Measurements from ENCODE around the gene ATXN7L3. TPM values are rescaled to one million over a fixed set of nuclear protein-coding genes. Genes with fewer than 3 reads are reported as not detected.

ATXN7L3 gene
- total RNA-seq, 5 donors from 2014 or later (not counting 1 experiment from before 2014, with no cell fraction given) = 101 to 130 (median 125) TPM

- DNase-seq = no peak
- ChIA-PET CTCF (interaction anchor here in 1 of 2 donors (0.6 kb wide), 1 partner anchor 14 kb away, joined by 3 read pairs; no protein-coding TSS in a partner anchor), POLR2A (no interaction called here)
- Histone ChIP-seq H3K27ac (ENCODE audit: low read length) (no peak overlapping the region), H3K27me3 (replicated peaks in 1 of 2; ENCODE audit: control insufficient read depth in 2 of 2, extremely low read depth in 1 of 2, insufficient read depth in 2 of 2, low read length in 1 of 2) (no peaks in the 10 kb centered on the region), H3K4me1 (ENCODE audit: control insufficient read depth in 1 of 2, extremely low read depth in 1 of 2, insufficient read depth in 2 of 2, low read length in 2 of 2) (no peaks in the 10 kb centered on the region), H3K4me3 (ENCODE audit: control insufficient read depth in 1 of 2, extremely low read depth in 1 of 2, low read length in 1 of 2) (no peak overlapping the region), H3K36me3 (ENCODE audit: control insufficient read depth in 2 of 2, extremely low read depth in 1 of 2, insufficient read depth in 1 of 2, low read length in 1 of 2) (peaks cover 12 to 17% of the 10 kb centered on the region in 2 donors), H3K9me3 (no peaks in the 10 kb centered on the region)
- no peaks in the 10 kb centered on the region for H3K27me3 Mint-ChIP-seq
- peak overlapping the region in 1 of 2 donors; percentile 27 for H3K27ac Mint-ChIP-seq
- H3K9me3 Mint-ChIP-seq = no peaks in the 10 kb centered on the region
- no peak for ATAC-seq (replicated peaks in 1 of 4)
- 99% methylated on average over 48 of the region's 54 CpGs for WGBS (ENCODE audit: insufficient coverage)
- peaks cover 17% of the 10 kb centered on the region for H3K36me3 Mint-ChIP-seq
- H3K4me1 Mint-ChIP-seq = peaks cover 0 to 7% (median 3%) of the 10 kb centered on the region in 3 donors
- no peak overlapping the region for H3K4me3 Mint-ChIP-seq
These were observed 22.8 kb downstream of the ATXN7L3 start for GRCh38 chr17:44176671-44177501.

DNA sequence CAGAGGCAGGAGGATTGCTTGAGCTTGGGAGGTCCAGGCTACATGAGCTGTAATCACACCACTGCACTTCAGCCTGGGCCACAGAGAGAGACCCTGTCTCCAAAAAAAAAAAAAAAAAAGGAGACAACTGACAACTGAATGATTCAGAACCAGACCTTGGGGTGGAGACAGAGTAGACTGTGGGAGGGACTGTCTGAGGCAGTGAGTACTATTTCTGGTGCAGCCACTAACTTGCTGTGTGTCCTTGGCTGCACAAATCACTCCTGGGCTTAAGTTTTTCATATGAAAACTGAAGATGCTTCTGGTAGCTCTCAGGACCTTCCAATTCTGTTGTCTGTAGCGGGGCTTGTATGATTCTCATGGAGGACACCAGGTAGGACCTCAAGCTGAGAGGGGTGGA, 23.4 kb downstream of the ATXN7L3 start:
- H3K27ac Mint-ChIP-seq = peak overlapping the region in 1 of 2 donors; percentile 27
- DNase-seq = no peak
- H3K27ac ChIP-seq (ENCODE audit: low read length) = no peak overlapping the region
- ChIA-PET CTCF (interaction anchor here in 1 of 2 donors (0.6 to 0.7 kb wide), 2 partner anchors 13 to 1665 kb away, joined by 3 to 5 read pairs; no protein-coding TSS in a partner anchor), POLR2A (no interaction called here)
- no peak overlapping the region for H3K4me3 Mint-ChIP-seq
- peaks cover 13% of the 10 kb centered on the region for H3K36me3 Mint-ChIP-seq
- no peaks in the 10 kb centered on the region for H3K27me3 Mint-ChIP-seq
- no peaks in the 10 kb centered on the region for H3K9me3 ChIP-seq
- H3K4me3 ChIP-seq (ENCODE audit: control insufficient read depth in 1 of 2, extremely low read depth in 1 of 2, low read length in 1 of 2) = no peak overlapping the region
- no peaks in the 10 kb centered on the region for H3K9me3 Mint-ChIP-seq
- no peaks in the 10 kb centered on the region for H3K4me1 ChIP-seq (ENCODE audit: control insufficient read depth in 1 of 2, extremely low read depth in 1 of 2, insufficient read depth in 2 of 2, low read length in 2 of 2)
- WGBS (ENCODE audit: insufficient coverage) = 100% methylated on average over 1 of the region's 1 CpG
- no peaks in the 10 kb centered on the region for H3K27me3 ChIP-seq (replicated peaks in 1 of 2; ENCODE audit: control insufficient read depth in 2 of 2, extremely low read depth in 1 of 2, insufficient read depth in 2 of 2, low read length in 1 of 2)
- H3K36me3 ChIP-seq (ENCODE audit: control insufficient read depth in 2 of 2, extremely low read depth in 1 of 2, insufficient read depth in 1 of 2, low read length in 1 of 2) = peaks cover 12 to 13% of the 10 kb centered on the region in 2 donors
- peaks cover 0 to 4% (median 0%) of the 10 kb centered on the region in 3 donors for H3K4me1 Mint-ChIP-seq
- no peak for ATAC-seq (replicated peaks in 1 of 4)

DNA sequence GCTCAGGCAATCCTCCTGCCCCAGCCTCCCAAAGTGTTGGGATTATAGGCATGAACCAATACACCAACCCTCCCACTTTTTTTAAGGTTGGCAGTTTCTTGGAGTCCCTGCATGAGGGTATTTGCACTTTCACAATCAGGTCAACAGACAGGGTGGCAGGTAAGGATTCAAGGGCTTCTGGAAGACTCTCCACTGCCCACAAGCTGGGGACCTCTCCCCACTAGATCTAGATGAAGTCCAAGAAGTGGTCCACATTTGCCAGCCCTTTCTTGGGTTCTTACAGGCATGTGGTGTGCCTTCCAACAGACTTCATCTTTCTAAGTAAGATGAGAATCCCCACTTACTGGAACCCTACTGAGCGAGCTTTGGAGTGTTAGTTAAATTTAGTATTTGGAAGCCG, 25.3 kb downstream of the ATXN7L3 start:
- CTCF ChIA-PET = no interaction called here
- POLR2A ChIA-PET = no interaction called here
- Histone ChIP-seq H3K36me3 (ENCODE audit: control insufficient read depth in 2 of 2, extremely low read depth in 1 of 2, insufficient read depth in 1 of 2, low read length in 1 of 2) (peaks cover 12 to 13% of the 10 kb centered on the region in 2 donors), H3K27ac (ENCODE audit: low read length) (no peak overlapping the region), H3K4me3 (ENCODE audit: control insufficient read depth in 1 of 2, extremely low read depth in 1 of 2, low read length in 1 of 2) (no peak overlapping the region), H3K4me1 (ENCODE audit: control insufficient read depth in 1 of 2, extremely low read depth in 1 of 2, insufficient read depth in 2 of 2, low read length in 2 of 2) (peaks cover 0 to 3% of the 10 kb centered on the region in 2 experiments), H3K9me3 (no peaks in the 10 kb centered on the region), H3K27me3 (replicated peaks in 1 of 2; ENCODE audit: control insufficient read depth in 2 of 2, extremely low read depth in 1 of 2, insufficient read depth in 2 of 2, low read length in 1 of 2) (no peaks in the 10 kb centered on the region)
- peaks cover 0 to 6% (median 0%) of the 10 kb centered on the region in 3 donors for H3K4me1 Mint-ChIP-seq
- no peaks in the 10 kb centered on the region for H3K9me3 Mint-ChIP-seq
- WGBS (ENCODE audit: insufficient coverage) = no CpG with 5 or more reads among the region's 2 CpGs
- H3K27me3 Mint-ChIP-seq = no peaks in the 10 kb centered on the region
- DNase-seq = no peak
- no peak for ATAC-seq (replicated peaks in 1 of 4)
- H3K4me3 Mint-ChIP-seq = no peak overlapping the region
- H3K27ac Mint-ChIP-seq = no peak overlapping the region
- H3K36me3 Mint-ChIP-seq = peaks cover 13% of the 10 kb centered on the region

DNA sequence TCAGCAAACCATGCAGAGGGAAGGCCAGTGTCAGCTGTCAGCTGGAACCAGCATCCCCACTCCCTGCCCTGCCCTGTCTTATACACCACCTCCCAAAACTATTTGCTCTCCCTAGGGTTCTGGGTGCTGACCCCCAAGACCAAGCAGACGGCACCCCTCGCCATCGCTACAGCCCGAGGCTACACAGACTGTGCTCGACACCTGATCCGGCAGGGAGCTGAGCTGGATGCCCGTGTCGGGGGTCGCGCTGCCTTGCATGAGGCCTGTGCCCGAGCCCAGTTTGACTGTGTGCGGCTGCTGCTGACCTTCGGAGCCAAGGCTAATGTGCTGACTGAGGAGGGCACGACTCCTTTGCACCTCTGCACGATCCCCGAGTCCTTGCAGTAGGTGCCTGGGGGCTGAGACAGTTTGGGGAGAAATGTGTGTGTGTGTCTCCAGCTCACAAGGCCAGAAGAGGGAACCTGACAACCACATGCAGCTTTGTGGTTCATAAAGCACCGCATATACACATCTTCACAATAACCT, 27.7 kb downstream of the ATXN7L3 start:
- H3K27ac Mint-ChIP-seq = no peak overlapping the region
- Histone ChIP-seq H3K27ac (ENCODE audit: low read length) (no peak overlapping the region), H3K9me3 (no peaks in the 10 kb centered on the region), H3K4me1 (ENCODE audit: control insufficient read depth in 1 of 2, extremely low read depth in 1 of 2, insufficient read depth in 2 of 2, low read length in 2 of 2) (peaks cover 0 to 12% of the 10 kb centered on the region in 2 experiments), H3K27me3 (replicated peaks in 1 of 2; ENCODE audit: control insufficient read depth in 2 of 2, extremely low read depth in 1 of 2, insufficient read depth in 2 of 2, low read length in 1 of 2) (no peaks in the 10 kb centered on the region), H3K36me3 (ENCODE audit: control insufficient read depth in 2 of 2, extremely low read depth in 1 of 2, insufficient read depth in 1 of 2, low read length in 1 of 2) (peaks cover 5 to 7% of the 10 kb centered on the region in 2 donors), H3K4me3 (ENCODE audit: control insufficient read depth in 1 of 2, extremely low read depth in 1 of 2, low read length in 1 of 2) (no peak overlapping the region)
- POLR2A ChIA-PET = interaction anchor here in 1 of 2 donors (0.6 kb wide), 1 partner anchor 114 kb away, joined by 4 read pairs; no protein-coding TSS in a partner anchor
- CTCF ChIA-PET = interaction anchor here (0.5 to 0.8 kb wide), 5 partner anchors 31 to 1543 kb away, joined by 3 to 7 read pairs (median 5); no protein-coding TSS in a partner anchor
- ATAC-seq (replicated peaks in 1 of 4) (no peak), DNase-seq (no peak)
- H3K4me3 Mint-ChIP-seq = no peak overlapping the region
- H3K36me3 Mint-ChIP-seq = peaks cover 9% of the 10 kb centered on the region
- 96% methylated on average over 15 of the region's 17 CpGs for whole genome bisulfite sequencing (ENCODE audit: insufficient coverage)
- H3K27me3 Mint-ChIP-seq = no peaks in the 10 kb centered on the region
- peaks cover 9 to 15% (median 13%) of the 10 kb centered on the region in 3 donors for H3K4me1 Mint-ChIP-seq
- no peaks in the 10 kb centered on the region for H3K9me3 Mint-ChIP-seq

- Histone ChIP-seq H3K27ac (ENCODE audit: low read length) (no peak within 1 kb of the TSS), H3K9me3 (no peaks in the 10 kb centered on the region), H3K36me3 (ENCODE audit: control insufficient read depth in 2 of 2, extremely low read depth in 1 of 2, insufficient read depth in 1 of 2, low read length in 1 of 2) (peaks cover 0 to 4% of the 10 kb centered on the region in 2 donors), H3K4me3 (ENCODE audit: control insufficient read depth in 1 of 2, extremely low read depth in 1 of 2, low read length in 1 of 2) (no peak within 1 kb of the TSS), H3K4me1 (ENCODE audit: control insufficient read depth in 1 of 2, extremely low read depth in 1 of 2, insufficient read depth in 2 of 2, low read length in 2 of 2) (peaks cover 0 to 12% of the 10 kb centered on the region in 2 experiments), H3K27me3 (replicated peaks in 1 of 2; ENCODE audit: control insufficient read depth in 2 of 2, extremely low read depth in 1 of 2, insufficient read depth in 2 of 2, low read length in 1 of 2) (no peaks in the 10 kb centered on the region)
- Mint-ChIP-seq H3K36me3 (peaks cover 3% of the 10 kb centered on the region), H3K27me3 (no peaks in the 10 kb centered on the region), H3K27ac (peak within 1 kb of the TSS in 1 of 2 donors; percentile 66), H3K4me1 (peaks cover 9 to 15% (median 13%) of the 10 kb centered on the region in 3 donors), H3K9me3 (no peaks in the 10 kb centered on the region), H3K4me3 (no peak within 1 kb of the TSS)
- 65% methylated on average over 9 of the region's 21 CpGs for whole genome bisulfite sequencing (ENCODE audit: insufficient coverage)
- ATAC-seq (replicated peaks in 1 of 4) (no peak), DNase-seq (no peak)
- CTCF ChIA-PET = interaction anchor here (0.7 kb wide), 2 partner anchors 98 to 162 kb away, joined by 3 to 4 read pairs; no protein-coding TSS in a partner anchor
- POLR2A ChIA-PET = no interaction called here
These were observed 29.0 kb downstream of the ATXN7L3 start, which contains the start of gene ASB16 for GRCh38 chr17:44170499-44171201. ASB16 (plus strand) TSS chr17:44170704; CDS start chr17:44170790, 86 bp downstream.

GRCh38 chr17:44170135-44170498, 29.6 kb downstream of the ATXN7L3 start:
- Histone ChIP-seq H3K4me3 (ENCODE audit: control insufficient read depth in 1 of 2, extremely low read depth in 1 of 2, low read length in 1 of 2) (no peak overlapping the region), H3K27me3 (replicated peaks in 1 of 2; ENCODE audit: control insufficient read depth in 2 of 2, extremely low read depth in 1 of 2, insufficient read depth in 2 of 2, low read length in 1 of 2) (no peaks in the 10 kb centered on the region), H3K27ac (ENCODE audit: low read length) (no peak overlapping the region), H3K9me3 (no peaks in the 10 kb centered on the region), H3K4me1 (ENCODE audit: control insufficient read depth in 1 of 2, extremely low read depth in 1 of 2, insufficient read depth in 2 of 2, low read length in 2 of 2) (peaks cover 0 to 12% of the 10 kb centered on the region in 2 experiments), H3K36me3 (ENCODE audit: control insufficient read depth in 2 of 2, extremely low read depth in 1 of 2, insufficient read depth in 1 of 2, low read length in 1 of 2) (peaks cover 0 to 4% of the 10 kb centered on the region in 2 donors)
- CTCF ChIA-PET = interaction anchor here in 1 of 2 donors (0.7 kb wide), 1 partner anchor 162 kb away, joined by 4 read pairs; no protein-coding TSS in a partner anchor
- H3K27me3 Mint-ChIP-seq = no peaks in the 10 kb centered on the region
- H3K36me3 Mint-ChIP-seq = no peaks in the 10 kb centered on the region
- no peaks in the 10 kb centered on the region for H3K9me3 Mint-ChIP-seq
- POLR2A ChIA-PET = no interaction called here
- peak overlapping the region in 1 of 2 donors; percentile 66 for H3K27ac Mint-ChIP-seq
- no peak overlapping the region for H3K4me3 Mint-ChIP-seq
- peaks cover 9 to 15% (median 13%) of the 10 kb centered on the region in 3 donors for H3K4me1 Mint-ChIP-seq
- DNase-seq = no peak
- ATAC-seq (replicated peaks in 1 of 4) = no peak
- WGBS (ENCODE audit: insufficient coverage) = 88% methylated on average over 2 of the region's 5 CpGs
